WTC11 (cell line): ENCODE measurements around the gene GLS. TPM values are rescaled to one million over a fixed set of nuclear protein-coding genes. Genes with fewer than 3 reads are reported as not detected.

Source experiments
- ATAC-seq: fragments of 200-7000 bp; cut with Tn5 transposase; 2 replicates; pipeline ENCODE4 v1.10.0; 2021; ENCODE audit warnings: mild to moderate bottlenecking, moderate library complexity
- CTCF ChIA-PET: fragments of 300-600 bp; sonication (Branson Sonifier 250); formaldehyde crosslinking; loops from one replicate; lab custom pipeline; 2021; ENCODE audit warnings: antibody characterized with exemption; lab: Charles Lee
- POLR2A ChIA-PET: fragments of 350-600 bp; sonication (Branson Sonifier 250); formaldehyde crosslinking; loops from one replicate; lab custom pipeline; 2021; ENCODE audit warnings: antibody characterized with exemption; lab: Charles Lee
- DNase-seq: peaks from one replicate; pipeline ENCODE4 v3.0.0; 2021; ENCODE audit warnings: low spot score
- H3K27ac Mint-ChIP-seq: 2 replicates; pipeline ENCODE4 v1.8.0; 2021; ENCODE audit warnings: mixed read lengths
- H3K27me3 Mint-ChIP-seq: 2 replicates; pipeline ENCODE4 v1.8.0; 2021; ENCODE audit warnings: low read depth, mild to moderate bottlenecking, moderate library complexity, mixed read lengths
- H3K36me3 Mint-ChIP-seq: 2 replicates; pipeline ENCODE4 v1.8.0; 2021; ENCODE audit warnings: mixed read lengths
- H3K4me1 Mint-ChIP-seq: 2 replicates; pipeline ENCODE4 v1.8.0; 2022; ENCODE audit warnings: mixed read lengths
- H3K4me3 Mint-ChIP-seq: 2 replicates; pipeline ENCODE4 v1.8.0; 2021; ENCODE audit warnings: mild to moderate bottlenecking, moderate library complexity, mixed read lengths
- H3K9me3 Mint-ChIP-seq: 2 replicates; pipeline ENCODE4 v1.8.0; 2021; ENCODE audit warnings: mixed read lengths
- CTCF ChIP-seq: fragments of 200-600 bp; IDR thresholded peaks from 2 replicates; pipeline ENCODE4 v1.8.0; 2022; ENCODE audit warnings: antibody characterized with exemption
- E2F5 ChIP-seq: sonication (generic); formaldehyde crosslinking; IDR thresholded peaks from 2 replicates; pipeline ENCODE4 v1.8.1; 2022; ENCODE audit warnings: mild to moderate bottlenecking, moderate library complexity, missing genetic modification reagents
- ERG ChIP-seq: fragments of 250-450 bp; sonication (Bioruptor Pico); IDR thresholded peaks from 2 replicates; pipeline ENCODE4 v1.8.0; 2021; ENCODE audit warnings: mild to moderate bottlenecking
- ETV6 ChIP-seq: sonication (generic); formaldehyde crosslinking; IDR thresholded peaks from 2 replicates; pipeline ENCODE4 v1.8.1; 2022; ENCODE audit warnings: mild to moderate bottlenecking, missing genetic modification reagents
- FOXK1 ChIP-seq: sonication (generic); formaldehyde crosslinking; IDR thresholded peaks from 2 replicates; pipeline ENCODE4 v1.8.0; 2022; ENCODE audit warnings: mild to moderate bottlenecking, moderate library complexity, missing genetic modification reagents
- FOXP4 ChIP-seq: sonication (generic); formaldehyde crosslinking; IDR thresholded peaks from 2 replicates; pipeline ENCODE4 v1.8.0; 2022; ENCODE audit warnings: mild to moderate bottlenecking, missing genetic modification reagents
- HMGXB4 ChIP-seq: sonication (generic); formaldehyde crosslinking; IDR thresholded peaks from 2 replicates; pipeline ENCODE4 v1.8.1; 2023; ENCODE audit warnings: mild to moderate bottlenecking, moderate library complexity, missing genetic modification reagents
- KAT7 ChIP-seq: sonication (generic); formaldehyde crosslinking; IDR thresholded peaks from 2 replicates; pipeline ENCODE4 v1.8.1; 2023; ENCODE audit warnings: missing genetic modification reagents, mild to moderate bottlenecking, borderline replicate concordance
- MLX ChIP-seq: sonication (generic); formaldehyde crosslinking; IDR thresholded peaks from 2 replicates; pipeline ENCODE4 v1.8.1; 2023; ENCODE audit warnings: mild to moderate bottlenecking, missing genetic modification reagents, moderate library complexity
- NFATC4 ChIP-seq: fragments of 250-450 bp; sonication (Bioruptor Pico); IDR thresholded peaks from 2 replicates; pipeline ENCODE4 v1.9.0; 2021; ENCODE audit warnings: mild to moderate bottlenecking
- NFYB ChIP-seq: sonication (generic); formaldehyde crosslinking; conservative IDR thresholded peaks from 2 replicates; pipeline ENCODE4 v1.8.0; 2022; ENCODE audit warnings: low read depth, missing genetic modification reagents
- NR3C1 ChIP-seq: sonication (generic); formaldehyde crosslinking; conservative IDR thresholded peaks from 2 replicates; pipeline ENCODE4 v1.8.1; 2023; ENCODE audit warnings: low read depth, mild to moderate bottlenecking, missing genetic modification reagents
- PRDM15 ChIP-seq: sonication (generic); formaldehyde crosslinking; IDR thresholded peaks from 2 replicates; pipeline ENCODE4 v1.8.0; 2022; ENCODE audit warnings: missing genetic modification reagents
- TCF7 ChIP-seq: sonication (generic); formaldehyde crosslinking; IDR thresholded peaks from 2 replicates; pipeline ENCODE4 v1.8.0; 2022; ENCODE audit warnings: mild to moderate bottlenecking, low read depth, missing genetic modification reagents, moderate library complexity
- ZNF219 ChIP-seq: sonication (generic); formaldehyde crosslinking; IDR thresholded peaks from 2 replicates; pipeline ENCODE4 v1.8.0; 2023; ENCODE audit warnings: missing genetic modification reagents, mild to moderate bottlenecking, borderline replicate concordance
- ZNF263 ChIP-seq: sonication (generic); formaldehyde crosslinking; IDR thresholded peaks from 2 replicates; pipeline ENCODE4 v1.8.1; 2022; ENCODE audit warnings: low read depth, mild to moderate bottlenecking, moderate library complexity, missing genetic modification reagents
- ZNF512 ChIP-seq: sonication (generic); formaldehyde crosslinking; IDR thresholded peaks from 2 replicates; pipeline ENCODE4 v1.8.1; 2022; ENCODE audit warnings: missing genetic modification reagents, borderline replicate concordance
- total RNA-seq: library from RNA; stranded (reverse); gene quantifications from 3 replicates; pipeline ENCODE4 v1.2.3, GENCODE V29; 2021

GLS gene
- total RNA-seq, 1 experiment from 2014 or later = 115 TPM

- no peak for TF ChIP-seq ZNF512
- no peak for TF ChIP-seq KAT7 (CRISPR knock-in tag)
- TF ChIP-seq ZNF263 = no peak
- no peak for TF ChIP-seq FOXK1
- TF ChIP-seq TCF7 = no peak
- no peak for TF ChIP-seq FOXP4 (CRISPR knock-in tag)
- no peak for TF ChIP-seq NFYB (CRISPR knock-in tag)
- TF ChIP-seq, all 79 proteins: peak for 0
These were observed 61.0 kb downstream of the GLS start (continued) for GRCh38 chr2:190941571-190941970.

GRCh38 chr2:190942697-190943096 is 62.1 kb downstream of the GLS start:
- H3K36me3 Mint-ChIP-seq = no peaks in the 10 kb centered on the region
- TF ChIP-seq HMGXB4 (CRISPR knock-in tag) (no peak), CTCF (no peak), NR3C1 (no peak), ERG (no peak), NFATC4 (CRISPR knock-in tag) (no peak), ETV6 (CRISPR knock-in tag) (no peak), ZNF219 (CRISPR knock-in tag) (no peak), E2F5 (CRISPR knock-in tag) (no peak), PRDM15 (CRISPR knock-in tag) (no peak), MLX (CRISPR knock-in tag) (no peak)
- ChIA-PET CTCF (no interaction called here), POLR2A (no interaction called here)
- ATAC-seq (no peak), DNase-seq (no peak)
- peaks cover 21% of the 10 kb centered on the region for H3K4me1 Mint-ChIP-seq
- no peak overlapping the region for H3K27ac Mint-ChIP-seq
- H3K27me3 Mint-ChIP-seq = no peaks in the 10 kb centered on the region
- no peak overlapping the region for H3K4me3 Mint-ChIP-seq
- no peaks in the 10 kb centered on the region for H3K9me3 Mint-ChIP-seq
